ENCODE results near the gene EXOSC2. TPM values are rescaled to one million over a fixed set of nuclear protein-coding genes. Genes with fewer than 3 reads are reported as not detected.

The EXOSC2 gene
- total and polyA plus RNA-seq, 2 of the 13 experiments (the other 11 are each of a cell fraction or from before 2014, with no cell fraction given) = 27.5 to 63.8 TPM

GRCh38 chr9:130680836-130681768, 12.5 kb upstream of the EXOSC2 start (continued):
- TF ChIP-seq E2F5 (CRISPR knock-in tag; conservative IDR thresholded peaks at IDR 0.05) = 0 out of 2 replicates have a peak, but pooled peaks have one; percentile 21
- TF ChIP-seq KAT8 (CRISPR knock-in tag; IDR thresholded peaks at IDR 0.05) = peak; percentile 62
- TF ChIP-seq ZNF777 (CRISPR knock-in tag; IDR thresholded peaks at IDR 0.05) = peak; percentile 78
- TF ChIP-seq HNF1A (IDR thresholded peaks at IDR 0.05; ENCODE audit: low read depth) = no peak
- TF ChIP-seq HNF1A (CRISPR knock-in tag; IDR thresholded peaks at IDR 0.05; ENCODE audit: borderline replicate concordance) = peak; percentile 58; the same call in 1 of the 2 replicates
- 0 out of 2 replicates have a peak, but pooled peaks have one; percentile 28 for TF ChIP-seq MTERF4 (CRISPR knock-in tag; IDR thresholded peaks at IDR 0.05)
- TF ChIP-seq ZFP36L1 (CRISPR knock-in tag; IDR thresholded peaks at IDR 0.05) = 0 out of 2 replicates have a peak, but pooled peaks have one; percentile 45
- peak; percentile 63 for TF ChIP-seq IKZF5 (CRISPR knock-in tag; IDR thresholded peaks at IDR 0.05)
- TF ChIP-seq JUNB (CRISPR knock-in tag; IDR thresholded peaks at IDR 0.05; ENCODE audit: borderline replicate concordance) = peak; percentile 33; the same call in 1 of the 2 replicates
- TF ChIP-seq ZNF18 (CRISPR knock-in tag; IDR thresholded peaks at IDR 0.05; ENCODE audit: insufficient replicate concordance) = peak; percentile 79
- TF ChIP-seq ZNF124 (CRISPR knock-in tag; IDR thresholded peaks at IDR 0.05) = 0 out of 2 replicates have a peak, but pooled peaks have one; percentile 55
- no peak; the same call in 1 of the 2 replicates for TF ChIP-seq ZBTB3 (CRISPR knock-in tag; IDR thresholded peaks at IDR 0.05; ENCODE audit: borderline replicate concordance, low read depth)
- TF ChIP-seq NRL (CRISPR knock-in tag; IDR thresholded peaks at IDR 0.05; ENCODE audit: borderline replicate concordance) = peak; percentile 61; the same call in 1 of the 2 replicates
- no peak for TF ChIP-seq MZF1 (CRISPR knock-in tag; IDR thresholded peaks at IDR 0.05; ENCODE audit: borderline replicate concordance)
- TF ChIP-seq HMG20A (CRISPR knock-in tag; IDR thresholded peaks at IDR 0.05; ENCODE audit: borderline replicate concordance) = no peak
- peak; percentile 89 for TF ChIP-seq ZNF776 (CRISPR knock-in tag; IDR thresholded peaks at IDR 0.05)
